HEK293 (cell line): ENCODE measurements around the gene MRPL54.
A peak's percentile ranks its signal among the peaks of the same experiment; 100 is the strongest.

Experiments used
- EGR2 ChIP-seq: fragments of 450-650 bp; formaldehyde crosslinking; IDR thresholded peaks from 2 replicates; pipeline ENCODE4 v1.5.1; 2016; ENCODE audit warnings: low read depth, missing biosample characterization, missing genetic modification characterization
- GLI2 ChIP-seq: fragments of 450-650 bp; formaldehyde crosslinking; IDR thresholded peaks from 2 replicates; pipeline ENCODE4; 2017; ENCODE audit warnings: missing biosample characterization, missing genetic modification characterization, low read depth, borderline replicate concordance
- GLIS1 ChIP-seq: fragments of 450-650 bp; formaldehyde crosslinking; IDR thresholded peaks from 2 replicates; pipeline ENCODE4 v1.5.1; 2016; ENCODE audit warnings: missing biosample characterization, missing genetic modification characterization
- HOXA7 ChIP-seq: sonication (generic); formaldehyde crosslinking; IDR thresholded peaks from 2 replicates; pipeline ENCODE4 v1.8.1; 2022; ENCODE audit warnings: missing genetic modification reagents, borderline replicate concordance
- KLF1 ChIP-seq: fragments of 450-650 bp; formaldehyde crosslinking; IDR thresholded peaks from 2 replicates; pipeline ENCODE4 v1.5.1; 2016; ENCODE audit warnings: missing biosample characterization, missing genetic modification characterization
- KLF17 ChIP-seq: fragments of 450-650 bp; formaldehyde crosslinking; IDR thresholded peaks from 2 replicates; pipeline ENCODE4 v1.5.1; 2016; ENCODE audit warnings: missing biosample characterization, missing genetic modification characterization
- PRDM4 ChIP-seq: fragments of 450-650 bp; formaldehyde crosslinking; IDR thresholded peaks from 2 replicates; pipeline ENCODE4 v1.5.1; 2017; ENCODE audit warnings: missing biosample characterization, missing genetic modification characterization
- TSHZ1 ChIP-seq: fragments of 450-650 bp; formaldehyde crosslinking; IDR thresholded peaks from 2 replicates; pipeline ENCODE4 v1.5.1; 2016; ENCODE audit warnings: missing biosample characterization, missing genetic modification characterization, borderline replicate concordance
- ZBTB20 ChIP-seq: fragments of 450-650 bp; formaldehyde crosslinking; IDR thresholded peaks from 2 replicates; pipeline ENCODE4 v1.5.1; 2016; ENCODE audit warnings: missing biosample characterization, missing genetic modification characterization
- ZBTB26 ChIP-seq: fragments of 450-650 bp; formaldehyde crosslinking; optimal IDR thresholded peaks from 2 replicates; pipeline ENCODE3; 2016; ENCODE audit warnings: missing biosample characterization, mild to moderate bottlenecking, missing genetic modification characterization
- ZBTB8A ChIP-seq: fragments of 450-650 bp; formaldehyde crosslinking; IDR thresholded peaks from 2 replicates; pipeline ENCODE4 v1.5.1; 2016; ENCODE audit warnings: missing biosample characterization, missing genetic modification characterization
- ZNF121 ChIP-seq: fragments of 450-650 bp; formaldehyde crosslinking; IDR thresholded peaks from 2 replicates; pipeline ENCODE4 v1.5.1; 2016; ENCODE audit warnings: missing biosample characterization, missing genetic modification characterization
- ZNF184 ChIP-seq: fragments of 450-650 bp; IDR thresholded peaks from 2 replicates; pipeline ENCODE4 v1.5.1; 2018; ENCODE audit warnings: missing biosample characterization, mild to moderate bottlenecking, missing genetic modification characterization
- ZNF221 ChIP-seq: fragments of 450-650 bp; formaldehyde crosslinking; IDR thresholded peaks from 2 replicates; pipeline ENCODE4 v1.5.1; 2017; ENCODE audit warnings: missing biosample characterization, missing genetic modification characterization, borderline replicate concordance
- ZNF26 ChIP-seq: fragments of 450-650 bp; formaldehyde crosslinking; IDR thresholded peaks from 2 replicates; pipeline ENCODE4 v1.5.1; 2016; ENCODE audit warnings: missing biosample characterization, missing genetic modification characterization
- ZNF280D ChIP-seq: fragments of 450-650 bp; formaldehyde crosslinking; IDR thresholded peaks from 2 replicates; pipeline ENCODE4 v1.5.1; 2016; ENCODE audit warnings: missing biosample characterization, missing genetic modification characterization
- ZNF350 ChIP-seq: fragments of 450-650 bp; formaldehyde crosslinking; IDR thresholded peaks from 2 replicates; pipeline ENCODE4 v1.5.0; 2017; ENCODE audit warnings: missing biosample characterization, mild to moderate bottlenecking, missing genetic modification characterization
- ZNF560 ChIP-seq: fragments of 450-650 bp; formaldehyde crosslinking; IDR thresholded peaks from 2 replicates; pipeline ENCODE4 v1.5.1; 2017; ENCODE audit warnings: missing biosample characterization, missing genetic modification characterization, borderline replicate concordance
- ZNF571 ChIP-seq: fragments of 450-650 bp; formaldehyde crosslinking; IDR thresholded peaks from 2 replicates; pipeline ENCODE4 v1.5.0; 2017; ENCODE audit warnings: missing biosample characterization, missing genetic modification characterization
- ZNF629 ChIP-seq: fragments of 450-650 bp; formaldehyde crosslinking; IDR thresholded peaks from 2 replicates; pipeline ENCODE4 v1.5.1; 2017; ENCODE audit warnings: missing biosample characterization, missing genetic modification characterization
- ZNF701 ChIP-seq: fragments of 450-650 bp; formaldehyde crosslinking; IDR thresholded peaks from 2 replicates; pipeline ENCODE4 v1.5.1; 2016; ENCODE audit warnings: missing biosample characterization, missing genetic modification characterization
- ZNF707 ChIP-seq: fragments of 450-650 bp; formaldehyde crosslinking; IDR thresholded peaks from 2 replicates; pipeline ENCODE4 v1.5.1; 2016; ENCODE audit warnings: missing biosample characterization, missing genetic modification characterization
- ZNF785 ChIP-seq: fragments of 450-650 bp; formaldehyde crosslinking; IDR thresholded peaks from 2 replicates; pipeline ENCODE4 v1.5.1; 2016; ENCODE audit warnings: missing biosample characterization, missing genetic modification characterization
- ZSCAN30 ChIP-seq: fragments of 450-650 bp; IDR thresholded peaks from 2 replicates; pipeline ENCODE4 v1.5.1; 2018; ENCODE audit warnings: missing biosample characterization, mild to moderate bottlenecking, missing genetic modification characterization, moderate library complexity
- ZSCAN5A ChIP-seq: fragments of 450-650 bp; formaldehyde crosslinking; IDR thresholded peaks from 2 replicates; pipeline ENCODE4 v1.5.1; 2016; ENCODE audit warnings: missing biosample characterization, missing genetic modification characterization

MRPL54 gene

GRCh38 chr19:3761382-3762129 is 926 bp upstream of the MRPL54 start, which contains the start of gene APBA3 (continued):
- TF ChIP-seq PRDM4 (tag by site-specific recombination) (peak; percentile 44), ZNF560 (tag by site-specific recombination) (no peak), ZSCAN5A (peak; percentile 78), ZNF571 (tag by site-specific recombination) (no peak), GLIS1 (tag by site-specific recombination) (peak; percentile 65), KLF17 (tag by site-specific recombination) (peak; percentile 62; the same call in 1 of the 2 replicates), HOXA7 (CRISPR knock-in tag) (no peak), ZBTB8A (tag by site-specific recombination) (peak; percentile 87), ZNF701 (tag by site-specific recombination) (0 out of 2 replicates have a peak, but pooled peaks have one; percentile 43), ZNF26 (tag by site-specific recombination) (no peak), ZNF221 (tag by site-specific recombination) (no peak), ZSCAN30 (tag by site-specific recombination) (peak; percentile 77), GLI2 (tag by site-specific recombination) (no peak; the same call in 1 of the 2 replicates), ZNF785 (tag by site-specific recombination) (peak; percentile 74), KLF1 (tag by site-specific recombination) (no peak), TSHZ1 (tag by site-specific recombination) (no peak), ZNF629 (tag by site-specific recombination) (peak; percentile 70), ZBTB20 (tag by site-specific recombination) (peak; percentile 93), ZNF280D (no peak), EGR2 (tag by site-specific recombination) (peak; percentile 36; the same call in 1 of the 2 replicates), ZNF707 (tag by site-specific recombination) (no peak), ZNF350 (tag by site-specific recombination) (no peak), ZNF184 (tag by site-specific recombination) (peak; percentile 29; the same call in 1 of the 2 replicates), ZBTB26 (tag by site-specific recombination) (peak; percentile 81), ZNF121 (tag by site-specific recombination) (no peak)
